T-helper 1 cell treated with Interleukin-12 subunit alpha and Interleukin-12 subunit beta and Interleukin-4 antibody, amounts not matched to agents 30 μg/mL and 1 μg/mL, for 36 hours (primary cell): ENCODE measurements around the gene COL27A1.
"Not testable (repeated sequence)": the region's sequence is repeated elsewhere in the genome, so short reads cannot be mapped to it uniquely, and the experiment has no call there.

ENCODE experiments used
- H3K27ac Mint-ChIP-seq: one replicate; pipeline ENCODE4 v1.8.0; 2021; ENCODE audit warnings: mild to moderate bottlenecking, mixed read lengths
- H3K27me3 Mint-ChIP-seq: one replicate; pipeline ENCODE4 v1.8.0; 2021; ENCODE audit warnings: low read depth, mixed read lengths
- H3K36me3 Mint-ChIP-seq: one replicate; pipeline ENCODE4 v1.8.0; 2021; ENCODE audit warnings: low read depth, mixed read lengths
- H3K4me1 Mint-ChIP-seq: one replicate; pipeline ENCODE4 v1.8.0; 2021; ENCODE audit warnings: low read depth, mixed read lengths
- H3K4me3 Mint-ChIP-seq: one replicate; pipeline ENCODE4 v1.8.0; 2021; ENCODE audit warnings: mild to moderate bottlenecking, moderate library complexity, mixed read lengths
- H3K9me3 Mint-ChIP-seq: one replicate; pipeline ENCODE4 v1.8.0; 2021; ENCODE audit warnings: mixed read lengths

The COL27A1 gene

GRCh38 chr9:114119242-114120191 lies 35.8 kb upstream of the COL27A1 start:
- Mint-ChIP-seq H3K27ac (no peak overlapping the region), H3K27me3 (peaks cover 11% of the 10 kb centered on the region), H3K36me3 (no peaks in the 10 kb centered on the region)

GRCh38 chr9:114120192-114121014 lies 34.9 kb upstream of the COL27A1 start:
- Mint-ChIP-seq H3K27ac (no peak overlapping the region), H3K4me1 (no peaks in the 10 kb centered on the region), H3K4me3 (no peak overlapping the region), H3K27me3 (peaks cover 11% of the 10 kb centered on the region), H3K36me3 (no peaks in the 10 kb centered on the region), H3K9me3 (no peaks in the 10 kb centered on the region)

More at GRCh38 chr9:114119242-114120191, 35.8 kb upstream of the COL27A1 start:
- H3K4me3 Mint-ChIP-seq = no peak overlapping the region
- H3K9me3 Mint-ChIP-seq = no peaks in the 10 kb centered on the region
- no peaks in the 10 kb centered on the region for H3K4me1 Mint-ChIP-seq

GRCh38 chr9:114121227-114122135 lies 33.9 kb upstream of the COL27A1 start:
- Mint-ChIP-seq H3K27me3 (peaks cover 11% of the 10 kb centered on the region), H3K27ac (no peak overlapping the region), H3K9me3 (no peaks in the 10 kb centered on the region), H3K36me3 (no peaks in the 10 kb centered on the region), H3K4me3 (no peak overlapping the region), H3K4me1 (no peaks in the 10 kb centered on the region)

GRCh38 chr9:114122136-114123027 lies 33.0 kb upstream of the COL27A1 start:
- Mint-ChIP-seq H3K27ac (no peak overlapping the region), H3K4me3 (no peak overlapping the region), H3K4me1 (no peaks in the 10 kb centered on the region)

GRCh38 chr9:114123031-114123977 lies 32.0 kb upstream of the COL27A1 start:
- Mint-ChIP-seq H3K27ac (no peak overlapping the region), H3K4me3 (no peak overlapping the region), H3K36me3 (no peaks in the 10 kb centered on the region), H3K27me3 (peaks cover 14% of the 10 kb centered on the region), H3K4me1 (no peaks in the 10 kb centered on the region), H3K9me3 (no peaks in the 10 kb centered on the region)

More at GRCh38 chr9:114122136-114123027, 33.0 kb upstream of the COL27A1 start:
- H3K9me3 Mint-ChIP-seq = no peaks in the 10 kb centered on the region
- H3K36me3 Mint-ChIP-seq = no peaks in the 10 kb centered on the region
- peaks cover 11% of the 10 kb centered on the region for H3K27me3 Mint-ChIP-seq

GRCh38 chr9:114124138-114124537 lies 31.2 kb upstream of the COL27A1 start:
- Mint-ChIP-seq H3K4me1 (no peaks in the 10 kb centered on the region), H3K27ac (no peak overlapping the region), H3K9me3 (no peaks in the 10 kb centered on the region), H3K4me3 (no peak overlapping the region), H3K36me3 (no peaks in the 10 kb centered on the region), H3K27me3 (peaks cover 17% of the 10 kb centered on the region)

- peaks cover 17% of the 10 kb centered on the region for H3K27me3 Mint-ChIP-seq
Observed at GRCh38 chr9:114124666-114125475, 30.5 kb upstream of the COL27A1 start.

GRCh38 chr9:114125476-114126013 lies 29.8 kb upstream of the COL27A1 start:
- Mint-ChIP-seq H3K4me1 (no peaks in the 10 kb centered on the region), H3K9me3 (no peaks in the 10 kb centered on the region), H3K36me3 (no peaks in the 10 kb centered on the region), H3K4me3 (no peak overlapping the region), H3K27me3 (peaks cover 15% of the 10 kb centered on the region), H3K27ac (no peak overlapping the region)

More at GRCh38 chr9:114124666-114125475, 30.5 kb upstream of the COL27A1 start:
- Mint-ChIP-seq H3K27ac (no peak overlapping the region), H3K4me1 (no peaks in the 10 kb centered on the region), H3K4me3 (no peak overlapping the region), H3K9me3 (no peaks in the 10 kb centered on the region), H3K36me3 (no peaks in the 10 kb centered on the region)

- peaks cover 16% of the 10 kb centered on the region for H3K27me3 Mint-ChIP-seq
- no peaks in the 10 kb centered on the region for H3K36me3 Mint-ChIP-seq
- H3K27ac Mint-ChIP-seq = no peak overlapping the region
- no peak overlapping the region for H3K4me3 Mint-ChIP-seq
- H3K4me1 Mint-ChIP-seq = no peaks in the 10 kb centered on the region
- no peaks in the 10 kb centered on the region for H3K9me3 Mint-ChIP-seq
Observed at GRCh38 chr9:114126247-114127060, 28.9 kb upstream of the COL27A1 start.

GRCh38 chr9:114128759-114129158 lies 26.6 kb upstream of the COL27A1 start:
- not testable (repeated sequence) for H3K9me3 Mint-ChIP-seq, H3K27ac Mint-ChIP-seq, H3K36me3 Mint-ChIP-seq, H3K4me3 Mint-ChIP-seq, H3K4me1 Mint-ChIP-seq
- peaks cover 16% of the 10 kb centered on the region for H3K27me3 Mint-ChIP-seq

- no peak overlapping the region for H3K4me3 Mint-ChIP-seq
- no peaks in the 10 kb centered on the region for H3K4me1 Mint-ChIP-seq
- no peaks in the 10 kb centered on the region for H3K9me3 Mint-ChIP-seq
- H3K27me3 Mint-ChIP-seq = peaks cover 16% of the 10 kb centered on the region
- no peak overlapping the region for H3K27ac Mint-ChIP-seq
- H3K36me3 Mint-ChIP-seq = no peaks in the 10 kb centered on the region
Observed at GRCh38 chr9:114130141-114130540, 25.2 kb upstream of the COL27A1 start.
